Lung (tissue), 12 donors: ENCODE results near the gene PCP4. TPM values are rescaled to one million over a fixed set of nuclear protein-coding genes. Genes with fewer than 3 reads are reported as not detected.

ENCODE experiments used
- ATAC-seq: fragments of 200-7000 bp; cut with Tn5 transposase; one replicate; pipeline ENCODE4 v1.9.1; 2020; ENCODE audit warnings: moderate number of reproducible peaks; ENCODE audit not compliant: insufficient read depth, low FRiP score
- DNase-seq, 3 donors: peaks; one replicate each; pipeline ENCODE4 v3.0.0-alpha.2; 2013 to 2017
- H3K27ac ChIP-seq, 2 donors: one replicate each; pipeline ENCODE4 v1.5.1; 2013; ENCODE audit warnings: mild to moderate bottlenecking in 2 of 2, moderate library complexity in 2 of 2, control low read depth in 1 of 2, inconsistent platforms in 1 of 2, low read depth in 1 of 2, low read length in 1 of 2
- H3K27me3 ChIP-seq, 3 donors: one replicate each; pipeline ENCODE4 v1.5.1; 2013; ENCODE audit warnings: low read length in 2 of 3; ENCODE audit not compliant: control insufficient read depth in 3 of 3, insufficient read depth in 3 of 3
- H3K36me3 ChIP-seq, 4 donors: one replicate each; pipeline ENCODE4 v1.5.1; 2013; ENCODE audit warnings: low read length in 4 of 4, mild to moderate bottlenecking in 1 of 4, moderate library complexity in 1 of 4; ENCODE audit not compliant: control insufficient read depth in 4 of 4, insufficient read depth in 4 of 4
- H3K4me1 ChIP-seq, 5 donors: one replicate each; pipeline ENCODE4 v1.5.1; 2013; ENCODE audit warnings: low read length in 5 of 5, mild to moderate bottlenecking in 2 of 5, moderate library complexity in 1 of 5; ENCODE audit not compliant: control insufficient read depth in 5 of 5, insufficient read depth in 5 of 5
- H3K4me3 ChIP-seq: one replicate; pipeline ENCODE4 v1.5.1; 2013; ENCODE audit warnings: mild to moderate bottlenecking, control low read depth, moderate library complexity
- H3K9ac ChIP-seq, 2 donors: one replicate each; pipeline ENCODE4 v1.5.1; 2013; ENCODE audit warnings: low read length in 2 of 2, control low read depth in 1 of 2; ENCODE audit not compliant: insufficient read depth in 1 of 2
- H3K9me3 ChIP-seq, 4 donors: one replicate each; pipeline ENCODE4 v1.5.1; 2013; ENCODE audit warnings: low read length in 3 of 4, mild to moderate bottlenecking in 1 of 4, moderate library complexity in 1 of 4; ENCODE audit not compliant: control insufficient read depth in 4 of 4, insufficient read depth in 3 of 4
- CTCF ChIP-seq: IDR thresholded peaks from 2 replicates; pipeline ENCODE4 v1.5.1; 2012; ENCODE audit warnings: mild to moderate bottlenecking; ENCODE audit errors: control extremely low read depth, extremely low read depth
- WGBS, 2 donors: extraction: QIAGEN DNeasy Blood & Tissue Kit; methylation state at CpG; one replicate each; pipeline ENCODE4 v1.1.7; 2013; 5-methylcytosine and 5-hydroxymethylcytosine counted together
- polyA plus RNA-seq, 2 donors: library from polyadenylated mRNA; stranded (reverse); fragments of 200-250 nt; gene quantifications; one replicate each; pipeline ENCODE4 v1.2.1, GENCODE V29; 2013
- total RNA-seq, 2 donors: library from RNA; depleted of rRNA in 1 of 2; stranded (reverse); fragments of >200 nt in 1 of 2; gene quantifications; one replicate each; pipeline ENCODE4 v1.2.1, GENCODE V29; 2014 to 2021
- donor health status: control.
- donor health status: control.
- donor health status: Bipolar disorder and iron deficiency.
- donor health status: healthy.
- donor health status: DM: yes; HTN: yes; CAD: no.

Gene PCP4
- total and polyA plus RNA-seq, 4 donors = 0.74 to 3.1 (median 1.3) TPM; not detected in 1

GRCh38 chr21:39869141-39869818, 2.0 kb downstream of the PCP4 start:
- no peak for TF ChIP-seq CTCF
- H3K9ac ChIP-seq = no peak overlapping the region
- H3K27me3 ChIP-seq = peaks cover 0 to 7% (median 5%) of the 10 kb centered on the region in 3 donors
- peaks cover 0 to 2% (median 0%) of the 10 kb centered on the region in 4 donors for H3K9me3 ChIP-seq
- no peaks in the 10 kb centered on the region for H3K4me1 ChIP-seq
- no peak overlapping the region for H3K27ac ChIP-seq
- DNase-seq (peak in 1 of 3 donors; percentile 5), ATAC-seq (no peak)
- WGBS, 2 donors = 76 to 81% methylated on average over 11 of the region's 11 CpGs
- no peak overlapping the region for H3K4me3 ChIP-seq
- H3K36me3 ChIP-seq = no peaks in the 10 kb centered on the region

GRCh38 chr21:39873687-39874086, 6.4 kb downstream of the PCP4 start:
- H3K4me3 ChIP-seq = no peak overlapping the region
- TF ChIP-seq CTCF = no peak
- H3K27me3 ChIP-seq = no peaks in the 10 kb centered on the region
- 96 to 98% methylated on average over 1 of the region's 1 CpG for WGBS, 2 donors
- no peaks in the 10 kb centered on the region for H3K36me3 ChIP-seq
- H3K27ac ChIP-seq = no peak overlapping the region
- H3K9ac ChIP-seq = no peak overlapping the region
- peaks cover 0 to 2% (median 0%) of the 10 kb centered on the region in 4 donors for H3K9me3 ChIP-seq
- ATAC-seq (no peak), DNase-seq (no peak)
- H3K4me1 ChIP-seq = no peaks in the 10 kb centered on the region

DNA sequence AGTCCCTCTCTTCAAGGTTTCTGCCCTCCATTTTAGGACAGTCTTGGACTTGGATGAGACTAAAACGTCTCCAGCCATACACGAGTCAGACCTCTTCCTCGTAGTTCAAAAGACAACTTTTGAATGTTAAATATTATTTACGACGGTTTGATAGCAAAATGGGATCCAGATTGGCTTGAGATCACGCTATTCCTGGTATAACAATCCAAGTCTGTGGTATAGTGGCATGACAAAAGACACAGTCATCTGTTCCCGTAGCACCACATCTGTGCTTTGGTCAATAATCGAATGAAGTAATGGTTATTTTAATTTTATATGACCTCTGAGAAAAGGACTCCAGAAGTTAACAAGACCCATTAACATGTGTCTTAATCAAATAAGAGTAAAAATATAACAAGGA, 7.0 kb downstream of the PCP4 start:
- ATAC-seq (no peak), DNase-seq (no peak)
- Histone ChIP-seq H3K9ac (no peak overlapping the region), H3K4me3 (no peak overlapping the region), H3K27me3 (no peaks in the 10 kb centered on the region), H3K27ac (no peak overlapping the region), H3K36me3 (no peaks in the 10 kb centered on the region), H3K9me3 (peaks cover 0 to 2% (median 0%) of the 10 kb centered on the region in 4 donors), H3K4me1 (no peaks in the 10 kb centered on the region)
- TF ChIP-seq CTCF = no peak
- 88% methylated on average over 8 of the region's 8 CpGs for WGBS, 2 donors

DNA sequence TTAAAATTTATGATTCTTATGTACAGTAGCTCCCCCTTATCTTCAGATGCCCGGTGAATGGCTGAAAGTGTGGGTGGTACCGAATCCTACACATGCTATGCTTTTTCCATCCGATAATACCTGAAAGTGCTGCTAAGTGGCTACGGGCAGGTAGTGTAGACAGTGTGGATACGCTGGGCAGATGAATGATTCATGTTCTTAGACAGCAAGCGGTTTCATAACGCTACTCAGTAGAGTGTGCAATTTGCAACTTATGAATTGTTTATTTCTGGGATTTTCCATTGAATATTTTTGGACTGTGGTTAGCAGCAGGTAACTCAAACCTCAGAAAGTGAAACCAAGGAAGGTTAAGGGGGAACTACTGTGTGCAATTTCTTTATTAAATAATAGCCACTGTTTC, 7.5 kb downstream of the PCP4 start:
- H3K9me3 ChIP-seq = peaks cover 0 to 2% (median 0%) of the 10 kb centered on the region in 4 donors
- no peak overlapping the region for H3K9ac ChIP-seq
- 82 to 83% methylated on average over 7 of the region's 7 CpGs for WGBS, 2 donors
- ATAC-seq = no peak
- no peak overlapping the region for H3K4me3 ChIP-seq
- H3K36me3 ChIP-seq = no peaks in the 10 kb centered on the region
- no peak for DNase-seq
- no peak overlapping the region for H3K27ac ChIP-seq
- no peaks in the 10 kb centered on the region for H3K4me1 ChIP-seq
- H3K27me3 ChIP-seq = no peaks in the 10 kb centered on the region
- no peak for TF ChIP-seq CTCF
